Gastrocnemius medialis (tissue), 4 donors: ENCODE data around the gene SLC18A3. TPM values are rescaled to one million over a fixed set of nuclear protein-coding genes. Genes with fewer than 3 reads are reported as not detected.

ENCODE experiments used
- ATAC-seq, 2 donors: fragments of 150-250 bp; one replicate each; pipeline ENCODE4 v1.9.1; 2016
- DNase-seq, 2 donors: peaks; one replicate each; pipeline ENCODE4 v3.0.0-alpha.2; 2019
- H3K27ac ChIP-seq, 4 donors: fragments of 200-600 bp; sonication (generic); 1 replicate in 1 of 4; 2 replicates in 3 of 4; pipeline ENCODE4 v1.5.1; 2016 to 2018; ENCODE audit warnings: mild to moderate bottlenecking in 2 of 4, moderate library complexity in 1 of 4
- H3K27me3 ChIP-seq, 3 donors: fragments of 200-600 bp; sonication (generic) in 2 of 3; 1 replicate in 1 of 3; 2 replicates in 2 of 3; pipeline versions ENCODE4 v1.5.1 to v1.6.0; 2016 to 2019; ENCODE audit warnings: mild to moderate bottlenecking in 1 of 3, moderate library complexity in 1 of 3
- H3K36me3 ChIP-seq, 2 donors: fragments of 200-600 bp; sonication (generic) in 1 of 2; one replicate each; pipeline ENCODE4 v1.5.1; 2017 to 2018
- H3K4me1 ChIP-seq, 2 donors: fragments of 200-600 bp; sonication (generic) in 1 of 2; one replicate each; pipeline ENCODE4 v1.5.1; 2016 to 2017; ENCODE audit warnings: mild to moderate bottlenecking in 2 of 2
- H3K4me3 ChIP-seq, 4 donors: fragments of 200-600 bp; sonication (generic) in 3 of 4; 1 replicate in 1 of 4; 2 replicates in 3 of 4; pipeline ENCODE4 v1.5.1; 2016 to 2019; ENCODE audit warnings: mild to moderate bottlenecking in 2 of 4
- H3K9me3 ChIP-seq, 3 donors: fragments of 200-600 bp; sonication (generic) in 2 of 3; 1 replicate in 1 of 3; 2 replicates in 2 of 3; pipeline ENCODE4 v1.5.1; 2016 to 2019
- CTCF ChIP-seq, 5 experiments: fragments of 450-650 bp in 3 of 5; fragments of 200-600 bp in 2 of 5; sonication (generic) in 2 of 5; IDR thresholded peaks in 4 of 5; conservative IDR thresholded peaks in 1 of 5; 1 replicate in 4 of 5; 2 replicates in 1 of 5; pipeline ENCODE4 v1.5.1; 2016 to 2019; ENCODE audit warnings: antibody characterized with exemption in 5 of 5, mild to moderate bottlenecking in 3 of 5, moderate library complexity in 3 of 5
- POLR2A ChIP-seq, 2 donors: fragments of 450-650 bp; IDR thresholded peaks; one replicate each; pipeline ENCODE4 v1.6.1; 2017; ENCODE audit warnings: antibody characterized with exemption in 2 of 2, mild to moderate bottlenecking in 2 of 2, moderate library complexity in 2 of 2
- in situ Hi-C, 4 donors: fragments of 200-750 bp; cut with MboI; loops; one replicate each; pipeline versions ENCODE4 v1.15.0 to v1.8.0; 2017; ENCODE audit warnings: low sequenced_read_pairs in 4 of 4
- intact Hi-C: fragments of 100-400 bp; cut with DNase I; formaldehyde crosslinking; loops from one replicate; pipeline ENCODE4 v1.15.1; 2023; ENCODE audit warnings: low total_unique reads
- total RNA-seq, 4 donors: library from RNA; depleted of rRNA; stranded (reverse); fragments of >200 nt; gene quantifications; one replicate each; pipeline versions ENCODE4 v1.1.0 to v1.2.3, GENCODE V29; 2016

Gene SLC18A3
- total RNA-seq, 4 donors from 2014 or later, result not detected

- no peak for TF ChIP-seq POLR2A (IDR thresholded peaks at IDR 0.05)
- TF ChIP-seq CTCF (IDR thresholded peaks at IDR 0.05 in 4 of 5, conservative IDR thresholded peaks at IDR 0.05 in 1 of 5), result no peak
- Histone ChIP-seq H3K4me1 (no peaks in the 10 kb centered on the region), H3K27me3 (peaks cover 0 to 8% (median 0%) of the 10 kb centered on the region in 3 donors), H3K36me3 (no peaks in the 10 kb centered on the region), H3K27ac (no peak overlapping the region), H3K9me3 (no peaks in the 10 kb centered on the region), H3K4me3 (no peak overlapping the region)
- intact Hi-C loops (no loop called here), in situ Hi-C loops (no loop called here)
- ATAC-seq, result no peak
- no peak for DNase-seq
These were observed 32.2 kb downstream of the SLC18A3 start for GRCh38 chr10:49642311-49642710.

- in situ Hi-C loops (no loop called here), intact Hi-C loops (no loop called here)
- no peak overlapping the region for H3K27ac ChIP-seq
- H3K4me1 ChIP-seq, result no peaks in the 10 kb centered on the region
- no peaks in the 10 kb centered on the region for H3K36me3 ChIP-seq
- TF ChIP-seq POLR2A (IDR thresholded peaks at IDR 0.05), result no peak
- no peak for TF ChIP-seq CTCF (IDR thresholded peaks at IDR 0.05 in 4 of 5, conservative IDR thresholded peaks at IDR 0.05 in 1 of 5)
- H3K4me3 ChIP-seq, result no peak overlapping the region
- no peak for DNase-seq
- no peak for ATAC-seq
- H3K27me3 ChIP-seq, result peaks cover 0 to 8% (median 0%) of the 10 kb centered on the region in 3 donors
- no peaks in the 10 kb centered on the region for H3K9me3 ChIP-seq
These were observed 33.3 kb downstream of the SLC18A3 start for GRCh38 chr10:49643241-49644034.

GRCh38 chr10:49644035-49644646, 34.0 kb downstream of the SLC18A3 start:
- intact Hi-C loops, result no loop called here
- ATAC-seq (no peak), DNase-seq (no peak)
- Histone ChIP-seq H3K9me3 (no peaks in the 10 kb centered on the region), H3K27me3 (peaks cover 0 to 8% (median 0%) of the 10 kb centered on the region in 3 donors), H3K4me3 (no peak overlapping the region), H3K4me1 (no peaks in the 10 kb centered on the region), H3K27ac (no peak overlapping the region), H3K36me3 (no peaks in the 10 kb centered on the region)
- in situ Hi-C loops, result no loop called here
- no peak for TF ChIP-seq POLR2A (IDR thresholded peaks at IDR 0.05)
- no peak for TF ChIP-seq CTCF (IDR thresholded peaks at IDR 0.05 in 4 of 5, conservative IDR thresholded peaks at IDR 0.05 in 1 of 5)

GRCh38 chr10:49645417-49645816, 35.3 kb downstream of the SLC18A3 start:
- Histone ChIP-seq H3K9me3 (no peaks in the 10 kb centered on the region), H3K4me3 (no peak overlapping the region), H3K36me3 (no peaks in the 10 kb centered on the region), H3K4me1 (no peaks in the 10 kb centered on the region), H3K27me3 (peaks cover 0 to 8% (median 0%) of the 10 kb centered on the region in 3 donors), H3K27ac (no peak overlapping the region)
- intact Hi-C loops (no loop called here), in situ Hi-C loops (no loop called here)
- ATAC-seq (no peak), DNase-seq (no peak)
- TF ChIP-seq POLR2A (IDR thresholded peaks at IDR 0.05), result no peak
- TF ChIP-seq CTCF (IDR thresholded peaks at IDR 0.05 in 4 of 5, conservative IDR thresholded peaks at IDR 0.05 in 1 of 5), result no peak
